Osteoblast (primary cell): ENCODE data around the gene MBD2. TPM values are rescaled to one million over a fixed set of nuclear protein-coding genes. Genes with fewer than 3 reads are reported as not detected.
"Not testable (repeated sequence)": the region's sequence is repeated elsewhere in the genome, so short reads cannot be mapped to it uniquely, and the experiment has no call there.

ENCODE experiments used
- DNase-seq: peaks from one replicate; pipeline ENCODE4 v3.0.0; 2011; ENCODE audit warnings: low spot score, mixed read lengths; ENCODE audit not compliant: insufficient read length; ENCODE audit errors: missing footprints
- H2AFZ ChIP-seq: 2 replicates; pipeline ENCODE4 v1.6.0; 2011; ENCODE audit warnings: mild to moderate bottlenecking, low read length
- H3K27ac ChIP-seq: 2 replicates; pipeline ENCODE4 v1.5.1; 2011; ENCODE audit warnings: mild to moderate bottlenecking, low read depth, low read length, moderate library complexity
- H3K27me3 ChIP-seq: 2 replicates; pipeline ENCODE4 v1.6.0; 2012; ENCODE audit warnings: mild to moderate bottlenecking, control low read depth, inconsistent platforms, low read length, moderate library complexity; ENCODE audit not compliant: insufficient read depth
- H3K36me3 ChIP-seq: 2 replicates; pipeline ENCODE4 v1.5.1; 2011; ENCODE audit warnings: mild to moderate bottlenecking, low read length, control low read depth, moderate library complexity; ENCODE audit not compliant: insufficient read depth
- H3K4me1 ChIP-seq: 2 replicates; pipeline ENCODE4 v1.5.1; 2011; ENCODE audit warnings: mild to moderate bottlenecking, low read length, control low read depth, moderate library complexity; ENCODE audit not compliant: insufficient read depth
- H3K4me2 ChIP-seq: 2 replicates; pipeline ENCODE4 v1.6.0; 2011; ENCODE audit warnings: mild to moderate bottlenecking, low read length; ENCODE audit not compliant: insufficient read depth
- H3K4me3 ChIP-seq: fragments of 200-600 bp; sonication (generic); 3 replicates; pipeline ENCODE4 v1.5.1; 2012; ENCODE audit warnings: mild to moderate bottlenecking, low read length, inconsistent platforms; ENCODE audit not compliant: insufficient read depth
- H3K79me2 ChIP-seq: 2 replicates; pipeline ENCODE4 v1.6.0; 2012; ENCODE audit warnings: mild to moderate bottlenecking, low read length, control low read depth, inconsistent platforms; ENCODE audit not compliant: insufficient read depth
- H3K9me3 ChIP-seq: 2 replicates; pipeline ENCODE4 v1.5.1; 2011; ENCODE audit warnings: low read depth, low read length, control low read depth
- H4K20me1 ChIP-seq: 2 replicates; pipeline ENCODE4 v1.6.0; 2012; ENCODE audit warnings: mild to moderate bottlenecking, low read length, control low read depth; ENCODE audit not compliant: insufficient read depth
- total RNA-seq: library from RNA; depleted of rRNA; stranded (reverse); fragments of >200 nt; gene quantifications from 2 replicates; pipeline ENCODE4 v1.2.3, GENCODE V29; 2012
- TF ChIP-seq, protein P1 (sequence below): IDR thresholded peaks from 2 replicates; pipeline ENCODE4 v1.5.1; 2011; ENCODE audit warnings: mild to moderate bottlenecking, low read depth, low read length, moderate library complexity; ENCODE audit errors: extremely low read depth

The MBD2 gene
- total RNA-seq, 1 donor = 23.9 TPM

DNA sequence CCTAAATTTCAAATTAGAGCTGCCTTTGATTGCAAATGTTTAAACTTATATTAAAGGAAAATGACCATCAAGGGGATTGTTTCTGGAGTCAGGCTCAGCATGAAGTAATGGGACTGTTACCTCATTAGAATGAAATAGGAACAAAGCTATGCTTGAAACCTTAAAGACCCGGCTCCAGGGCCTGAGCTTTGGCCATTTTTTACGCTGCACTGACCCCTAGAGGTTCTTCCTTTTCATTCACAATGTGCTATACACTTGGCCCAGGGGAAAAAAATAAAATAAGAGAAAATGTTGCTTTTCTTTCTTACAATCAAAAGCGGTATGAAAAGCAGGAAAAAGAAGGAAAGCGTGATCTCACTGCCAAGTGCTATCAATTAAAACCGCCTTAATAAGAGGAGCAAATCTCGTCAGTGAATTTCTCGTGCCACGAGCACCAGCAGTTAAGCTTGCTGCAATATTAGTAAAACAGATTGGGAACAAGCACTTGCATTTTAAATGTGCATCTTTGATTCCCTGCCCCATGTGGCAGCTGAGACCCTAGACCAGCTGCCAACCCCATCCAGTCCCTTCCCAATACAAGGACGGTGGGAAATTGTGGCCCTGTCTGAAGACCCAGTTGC lies 96.6 kb downstream of the MBD2 start:
- Histone ChIP-seq H4K20me1 (no peaks in the 10 kb centered on the region), H3K36me3 (no peaks in the 10 kb centered on the region), H3K27me3 (no peaks in the 10 kb centered on the region), H3K4me1 (peaks cover 14% of the 10 kb centered on the region), H3K9me3 (no peaks in the 10 kb centered on the region), H3K27ac (no peak overlapping the region), H3K79me2 (no peaks in the 10 kb centered on the region), H2AFZ (no peak overlapping the region), H3K4me3 (no peak overlapping the region), H3K4me2 (no peak overlapping the region)
- peak; percentile 54 for DNase-seq
- TF ChIP-seq, protein P1, sequence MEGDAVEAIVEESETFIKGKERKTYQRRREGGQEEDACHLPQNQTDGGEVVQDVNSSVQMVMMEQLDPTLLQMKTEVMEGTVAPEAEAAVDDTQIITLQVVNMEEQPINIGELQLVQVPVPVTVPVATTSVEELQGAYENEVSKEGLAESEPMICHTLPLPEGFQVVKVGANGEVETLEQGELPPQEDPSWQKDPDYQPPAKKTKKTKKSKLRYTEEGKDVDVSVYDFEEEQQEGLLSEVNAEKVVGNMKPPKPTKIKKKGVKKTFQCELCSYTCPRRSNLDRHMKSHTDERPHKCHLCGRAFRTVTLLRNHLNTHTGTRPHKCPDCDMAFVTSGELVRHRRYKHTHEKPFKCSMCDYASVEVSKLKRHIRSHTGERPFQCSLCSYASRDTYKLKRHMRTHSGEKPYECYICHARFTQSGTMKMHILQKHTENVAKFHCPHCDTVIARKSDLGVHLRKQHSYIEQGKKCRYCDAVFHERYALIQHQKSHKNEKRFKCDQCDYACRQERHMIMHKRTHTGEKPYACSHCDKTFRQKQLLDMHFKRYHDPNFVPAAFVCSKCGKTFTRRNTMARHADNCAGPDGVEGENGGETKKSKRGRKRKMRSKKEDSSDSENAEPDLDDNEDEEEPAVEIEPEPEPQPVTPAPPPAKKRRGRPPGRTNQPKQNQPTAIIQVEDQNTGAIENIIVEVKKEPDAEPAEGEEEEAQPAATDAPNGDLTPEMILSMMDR = peak; percentile 82

DNA sequence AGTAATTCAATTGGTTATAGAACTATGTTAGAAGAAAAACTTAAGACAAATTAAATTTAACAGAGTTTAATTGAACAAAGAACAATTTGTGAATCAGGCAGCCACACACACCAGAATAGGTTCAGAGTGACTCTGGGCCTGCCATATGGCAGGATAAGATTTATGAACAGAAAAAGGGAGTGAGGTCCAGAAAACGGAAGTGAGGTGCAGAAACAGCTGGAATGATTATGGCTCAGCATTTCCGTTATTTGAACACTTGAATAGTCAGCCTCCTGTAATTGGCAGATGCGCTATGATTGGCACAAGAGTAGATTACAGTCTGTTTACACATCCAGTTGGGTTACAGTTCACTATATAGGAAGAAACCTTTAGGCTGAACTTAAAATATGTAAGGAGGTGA lies 99.0 kb downstream of the MBD2 start:
- TF ChIP-seq, protein P1 = no peak
- Histone ChIP-seq H3K27ac (no peak overlapping the region), H3K4me3 (no peak overlapping the region), H3K79me2 (no peaks in the 10 kb centered on the region), H2AFZ (no peak overlapping the region), H4K20me1 (no peaks in the 10 kb centered on the region), H3K4me2 (no peak overlapping the region), H3K9me3 (no peaks in the 10 kb centered on the region), H3K4me1 (peaks cover 9% of the 10 kb centered on the region), H3K36me3 (no peaks in the 10 kb centered on the region), H3K27me3 (no peaks in the 10 kb centered on the region)
- DNase-seq = no peak

DNA sequence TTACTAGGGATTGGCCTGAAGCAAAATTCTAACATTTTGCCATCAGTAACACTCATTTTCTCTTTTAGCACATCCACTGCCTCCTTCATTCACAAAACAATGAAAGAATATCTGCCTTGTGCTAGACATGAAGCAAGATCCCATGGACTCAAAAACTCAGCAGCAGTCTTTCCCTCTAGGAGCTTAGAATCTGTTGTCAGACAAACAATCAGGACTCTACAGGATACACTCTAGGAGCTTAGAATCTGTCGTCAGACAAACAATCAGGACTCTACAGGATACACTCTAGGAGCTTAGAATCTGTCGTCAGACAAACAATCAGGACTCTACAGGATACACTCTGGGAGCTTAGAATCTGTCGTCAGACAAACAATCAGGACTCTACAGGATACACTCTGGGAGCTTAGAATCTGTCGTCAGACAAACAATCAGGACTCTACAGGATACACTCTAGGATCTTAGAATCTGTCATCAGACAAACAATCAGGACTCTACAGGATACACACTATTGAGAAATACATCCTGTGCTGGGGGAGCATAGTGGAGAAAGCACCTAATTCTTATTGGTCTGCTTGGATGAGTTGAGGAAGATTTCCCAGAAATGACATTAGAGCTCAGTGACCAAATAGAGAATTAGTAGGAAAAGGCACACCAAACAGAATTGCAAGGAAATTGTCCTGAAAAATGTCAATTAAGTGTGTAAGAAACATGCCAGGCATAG lies 100.6 kb downstream of the MBD2 start:
- not testable (repeated sequence) for H3K4me1 ChIP-seq, H2AFZ ChIP-seq, H3K36me3 ChIP-seq, H3K4me3 ChIP-seq, H3K27ac ChIP-seq, H3K27me3 ChIP-seq, DNase-seq, H3K9me3 ChIP-seq, H4K20me1 ChIP-seq, H3K79me2 ChIP-seq, H3K4me2 ChIP-seq

DNA sequence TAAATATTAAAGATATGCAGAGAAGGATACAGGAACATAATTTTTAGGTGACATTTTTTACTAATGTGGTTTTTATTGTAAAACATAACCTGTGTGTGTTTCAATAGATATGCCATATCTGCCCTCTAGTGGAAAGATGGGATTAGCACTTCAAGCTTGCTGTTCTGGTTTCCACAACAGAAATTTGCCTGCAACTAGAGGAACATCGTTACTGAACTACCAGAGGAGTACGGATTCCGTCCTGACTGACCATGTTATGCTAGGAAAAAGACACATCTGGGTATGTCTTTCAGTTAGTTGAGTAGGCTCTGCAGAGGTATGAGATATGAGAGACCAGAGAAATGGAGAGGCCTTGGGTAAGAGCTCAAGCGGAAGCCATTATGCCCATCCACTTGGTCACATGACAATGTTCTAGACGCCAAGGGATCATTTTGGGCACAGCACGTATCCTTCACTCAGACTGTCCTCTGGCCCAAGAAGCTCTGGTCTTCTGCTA lies 104.9 kb downstream of the MBD2 start:
- TF ChIP-seq, protein P1 = peak; percentile 86
- peak overlapping the region; percentile 96 for H2AFZ ChIP-seq

More for the DNA sequence above, 104.9 kb downstream of the MBD2 start:
- DNase-seq = no peak
- Histone ChIP-seq H3K4me2 (peak overlapping the region; percentile 89), H3K9me3 (no peaks in the 10 kb centered on the region), H3K4me3 (peak overlapping the region; percentile 61), H3K27me3 (no peaks in the 10 kb centered on the region), H3K79me2 (no peaks in the 10 kb centered on the region), H3K4me1 (peaks cover 6% of the 10 kb centered on the region), H3K36me3 (no peaks in the 10 kb centered on the region), H3K27ac (no peak overlapping the region), H4K20me1 (no peaks in the 10 kb centered on the region)
